Ovary (tissue), 3 donors: ENCODE results near the gene HTR1E.

Experiments used
- CTCF ChIP-seq, 3 donors: fragments of 450-650 bp in 2 of 3; fragments of 200-600 bp in 1 of 3; IDR thresholded peaks; one replicate each; pipeline versions ENCODE4 v1.5.1 to v1.8.0; 2016 to 2022; ENCODE audit warnings: antibody characterized with exemption in 3 of 3, mild to moderate bottlenecking in 1 of 3
- POLR2A ChIP-seq: fragments of 450-650 bp; IDR thresholded peaks from one replicate; pipeline ENCODE4 v1.6.1; 2017; ENCODE audit warnings: antibody characterized with exemption, mild to moderate bottlenecking, moderate library complexity
- donor health status: DM: no; HTN: no; CAD: no.

GRCh38 chr6:87065117-87065516, 127.8 kb downstream of the HTR1E start:
- TF ChIP-seq CTCF (IDR thresholded peaks at IDR 0.05) (no peak), POLR2A (no peak)
